ENCODE measurements around the gene POLR3A. TPM values are rescaled to one million over a fixed set of nuclear protein-coding genes. Genes with fewer than 3 reads are reported as not detected.

POLR3A gene
- total RNA-seq, 1 experiment from 2014 or later: 38.0 TPM

- Histone ChIP-seq H3K27ac (ENCODE audit: insufficient read length, low read depth, low read length) (no peak overlapping the region), H3K9me3 (ENCODE audit: control insufficient read depth, low read depth, low read length) (no peaks in the 10 kb centered on the region), H3K79me1 (ENCODE audit: insufficient read depth, low read depth, low read length, poor library complexity, severe bottlenecking) (no peaks in the 10 kb centered on the region), H3K9ac (ENCODE audit: extremely low read depth, insufficient read length, low read length) (no peak overlapping the region), H3K23me2 (ENCODE audit: insufficient read length, low read depth, low read length, poor library complexity, severe bottlenecking) (no peaks in the 10 kb centered on the region), H3K18ac (ENCODE audit: insufficient read length, low read depth, low read length) (no peak overlapping the region), H3K14ac (ENCODE audit: insufficient read depth, low read length) (no peak overlapping the region), H2BK15ac (ENCODE audit: low read depth, low read length) (no peak overlapping the region), H4K20me1 (ENCODE audit: control insufficient read depth, insufficient read depth, insufficient read length) (no peaks in the 10 kb centered on the region), H3K79me2 (ENCODE audit: insufficient read depth, low read length) (no peaks in the 10 kb centered on the region), H4K8ac (replicated peaks; ENCODE audit: insufficient read length, low read depth, low read length) (no peak overlapping the region), H3K23ac (ENCODE audit: insufficient read length, low read depth, low read length) (no peak overlapping the region), H4K91ac (ENCODE audit: insufficient read length, low read depth, low read length) (no peak overlapping the region), H3K4ac (ENCODE audit: low read depth, low read length) (no peak overlapping the region), H2BK12ac (ENCODE audit: insufficient read length, low read depth, low read length) (no peak overlapping the region), H3K4me2 (ENCODE audit: insufficient read depth, insufficient read length, low read length) (no peak overlapping the region), H3T11ph (ENCODE audit: low read length) (no peak overlapping the region), H3K27me3 (ENCODE audit: insufficient read depth, low read length) (no peaks in the 10 kb centered on the region), H2BK20ac (ENCODE audit: low read depth, low read length, poor library complexity, severe bottlenecking) (no peak overlapping the region), H2BK5ac (ENCODE audit: insufficient read length, low read length) (no peak overlapping the region), H4K5ac (ENCODE audit: insufficient read length, low read depth, low read length) (no peak overlapping the region), H2BK120ac (ENCODE audit: low read depth, low read length, poor library complexity, severe bottlenecking) (no peak overlapping the region), H3K4me1 (ENCODE audit: insufficient read depth, low read length) (0 out of 2 replicates have a peak, but pooled peaks cover 2% of the 10 kb centered on the region), H2AK5ac (ENCODE audit: insufficient read length, low read length) (no peak overlapping the region), H3K56ac (ENCODE audit: insufficient read length, low read depth, low read length) (no peak overlapping the region), H2AFZ (ENCODE audit: low read length) (no peak overlapping the region)
- no peaks in the 10 kb centered on the region; a peak in 1 of 5 replicates for H3K9me3 Mint-ChIP-seq
- peak overlapping the region in 2 of 3 experiments; percentile 32 to 70; a peak in 1 of 7 replicates for H3K27ac Mint-ChIP-seq
- no CpG with 5 or more reads among the region's 3 CpGs for WGBS (ENCODE audit: extremely low coverage, insufficient read length, low lambda C conversion rate)
- TF ChIP-seq, protein P1, sequence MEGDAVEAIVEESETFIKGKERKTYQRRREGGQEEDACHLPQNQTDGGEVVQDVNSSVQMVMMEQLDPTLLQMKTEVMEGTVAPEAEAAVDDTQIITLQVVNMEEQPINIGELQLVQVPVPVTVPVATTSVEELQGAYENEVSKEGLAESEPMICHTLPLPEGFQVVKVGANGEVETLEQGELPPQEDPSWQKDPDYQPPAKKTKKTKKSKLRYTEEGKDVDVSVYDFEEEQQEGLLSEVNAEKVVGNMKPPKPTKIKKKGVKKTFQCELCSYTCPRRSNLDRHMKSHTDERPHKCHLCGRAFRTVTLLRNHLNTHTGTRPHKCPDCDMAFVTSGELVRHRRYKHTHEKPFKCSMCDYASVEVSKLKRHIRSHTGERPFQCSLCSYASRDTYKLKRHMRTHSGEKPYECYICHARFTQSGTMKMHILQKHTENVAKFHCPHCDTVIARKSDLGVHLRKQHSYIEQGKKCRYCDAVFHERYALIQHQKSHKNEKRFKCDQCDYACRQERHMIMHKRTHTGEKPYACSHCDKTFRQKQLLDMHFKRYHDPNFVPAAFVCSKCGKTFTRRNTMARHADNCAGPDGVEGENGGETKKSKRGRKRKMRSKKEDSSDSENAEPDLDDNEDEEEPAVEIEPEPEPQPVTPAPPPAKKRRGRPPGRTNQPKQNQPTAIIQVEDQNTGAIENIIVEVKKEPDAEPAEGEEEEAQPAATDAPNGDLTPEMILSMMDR (conservative IDR thresholded peaks at IDR 0.05): no peak
- H3K27me3 Mint-ChIP-seq (ENCODE audit: low read depth): peaks cover 1% of the 10 kb centered on the region
- no peak for DNase-seq
- no peak overlapping the region for H3K4me3 Mint-ChIP-seq
- peaks cover 26 to 37% of the 10 kb centered on the region in 2 experiments for H3K4me1 Mint-ChIP-seq
- no peaks in the 10 kb centered on the region; a peak in 1 of 7 replicates for H3K36me3 Mint-ChIP-seq (ENCODE audit: insufficient read depth in 1 of 3, low read depth in 3 of 3)
Measured at GRCh38 chr10:77939561-77940001, 89.7 kb downstream of the POLR3A start.
